Measurements from ENCODE around the gene HDAC10.
A peak's percentile ranks its signal among the peaks of the same experiment; 100 is the strongest.

Gene HDAC10

DNA sequence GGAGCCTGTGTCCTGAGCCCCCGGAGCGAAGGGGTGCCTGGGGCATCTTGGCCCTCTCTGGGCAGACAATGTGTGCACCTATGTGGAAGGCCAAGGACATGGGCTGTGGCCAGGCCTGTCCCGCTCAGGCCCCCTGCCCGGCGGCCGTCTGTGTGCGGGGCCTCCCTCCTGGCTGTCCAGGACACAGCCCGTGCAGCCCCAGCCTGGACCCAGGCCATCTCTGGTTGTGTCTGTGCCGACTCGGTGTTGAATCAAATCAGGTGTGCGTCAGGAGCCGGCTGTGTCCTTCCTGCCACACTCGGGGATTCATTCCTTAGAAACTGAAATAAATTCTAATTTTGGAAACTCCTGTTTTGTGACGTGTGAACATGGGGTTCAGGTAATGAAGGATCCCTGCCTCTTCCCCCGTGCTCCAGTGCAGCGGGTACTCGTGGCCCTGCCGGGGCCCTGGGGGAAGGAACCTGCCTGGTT, 51.8 kb downstream of the HDAC10 start:
- Histone ChIP-seq H3K36me3 (ENCODE audit: control insufficient read depth, insufficient read depth, low read length, severe bottlenecking) (peaks cover 34% of the 10 kb centered on the region), H3K27me3 (replicated peaks; ENCODE audit: control insufficient read depth, insufficient read depth, low read length) (no peaks in the 10 kb centered on the region), H3K4me3 (ENCODE audit: low read length) (no peak overlapping the region), H3K9ac (ENCODE audit: low read length) (peak overlapping the region; percentile 86), H3K9me3 (ENCODE audit: control insufficient read depth, low read length) (no peaks in the 10 kb centered on the region), H3K4me1 (ENCODE audit: control insufficient read depth, insufficient read depth, low read length) (peaks cover 6% of the 10 kb centered on the region)
- no peak for DNase-seq (ENCODE audit: low read depth)

DNA sequence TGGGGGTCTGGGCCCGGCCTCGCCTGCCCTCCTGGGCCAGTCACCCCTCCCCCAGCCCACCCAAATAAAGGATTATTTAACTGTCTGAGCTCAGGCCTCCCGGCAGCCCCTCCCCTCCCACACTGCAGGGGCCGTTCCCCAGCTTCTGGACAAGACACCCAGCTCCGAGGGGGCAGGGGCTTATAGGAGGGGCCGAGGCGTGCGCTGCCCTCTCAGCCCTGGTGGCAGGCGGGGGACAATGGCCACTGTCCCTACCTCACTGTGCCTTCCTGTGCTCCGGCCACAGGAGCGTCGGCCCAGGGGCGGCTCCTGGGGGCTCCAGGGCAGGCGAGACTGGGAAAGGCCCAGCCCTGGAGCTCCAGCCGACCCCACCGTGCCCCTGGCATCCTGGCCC, 52.4 kb downstream of the HDAC10 start:
- Histone ChIP-seq H3K27me3 (replicated peaks; ENCODE audit: control insufficient read depth, insufficient read depth, low read length) (no peaks in the 10 kb centered on the region), H3K4me3 (ENCODE audit: low read length) (no peak overlapping the region), H3K4me1 (ENCODE audit: control insufficient read depth, insufficient read depth, low read length) (peaks cover 6% of the 10 kb centered on the region), H3K9ac (ENCODE audit: low read length) (no peak overlapping the region), H3K36me3 (ENCODE audit: control insufficient read depth, insufficient read depth, low read length, severe bottlenecking) (peaks cover 41% of the 10 kb centered on the region), H3K9me3 (ENCODE audit: control insufficient read depth, low read length) (no peaks in the 10 kb centered on the region)
- DNase-seq (ENCODE audit: low read depth): no peak

DNA sequence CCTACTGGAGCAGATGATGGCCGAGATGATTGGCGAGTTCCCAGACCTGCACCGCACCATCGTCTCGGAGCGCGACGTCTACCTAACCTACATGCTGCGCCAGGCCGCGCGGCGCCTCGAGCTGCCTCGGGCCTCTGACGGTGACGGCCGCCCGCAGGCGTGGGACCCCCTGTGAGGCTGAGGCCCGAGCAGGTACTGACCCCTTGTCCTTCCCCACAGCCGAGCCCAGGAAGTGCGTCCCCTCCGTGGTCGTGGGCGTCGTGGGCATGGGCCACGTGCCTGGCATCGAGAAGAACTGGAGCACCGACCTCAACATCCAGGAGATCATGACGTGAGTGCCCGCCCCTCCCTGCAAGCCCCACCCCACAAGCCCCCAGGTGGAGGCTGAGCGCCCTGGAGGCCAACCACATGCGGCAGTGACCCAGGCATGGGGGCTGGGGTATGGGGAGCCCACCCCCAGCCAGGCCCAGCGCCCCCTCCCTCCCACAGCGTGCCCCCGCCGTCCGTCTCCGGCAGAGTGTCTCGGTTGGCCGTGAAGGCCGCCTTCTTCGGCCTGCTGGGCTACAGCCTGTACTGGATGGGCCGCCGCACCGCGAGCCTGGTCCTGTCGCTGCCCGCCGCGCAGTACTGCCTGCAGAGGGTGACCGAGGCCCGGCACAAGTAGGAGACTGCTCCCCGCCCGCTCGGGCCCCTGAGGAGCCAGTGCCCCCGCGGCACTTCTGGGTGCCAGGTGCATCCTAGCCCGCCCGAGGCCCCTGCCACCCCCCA, 53.0 kb downstream of the HDAC10 start:
- no peak overlapping the region for H3K4me3 ChIP-seq (ENCODE audit: low read length)
- H3K9me3 ChIP-seq (ENCODE audit: control insufficient read depth, low read length): no peaks in the 10 kb centered on the region
- no peak for DNase-seq (ENCODE audit: low read depth)
- no peaks in the 10 kb centered on the region for H3K27me3 ChIP-seq (replicated peaks; ENCODE audit: control insufficient read depth, insufficient read depth, low read length)
- peaks cover 37% of the 10 kb centered on the region for H3K36me3 ChIP-seq (ENCODE audit: control insufficient read depth, insufficient read depth, low read length, severe bottlenecking)
- peaks cover 6% of the 10 kb centered on the region for H3K4me1 ChIP-seq (ENCODE audit: control insufficient read depth, insufficient read depth, low read length)
- H3K9ac ChIP-seq (ENCODE audit: low read length): no peak overlapping the region

DNA sequence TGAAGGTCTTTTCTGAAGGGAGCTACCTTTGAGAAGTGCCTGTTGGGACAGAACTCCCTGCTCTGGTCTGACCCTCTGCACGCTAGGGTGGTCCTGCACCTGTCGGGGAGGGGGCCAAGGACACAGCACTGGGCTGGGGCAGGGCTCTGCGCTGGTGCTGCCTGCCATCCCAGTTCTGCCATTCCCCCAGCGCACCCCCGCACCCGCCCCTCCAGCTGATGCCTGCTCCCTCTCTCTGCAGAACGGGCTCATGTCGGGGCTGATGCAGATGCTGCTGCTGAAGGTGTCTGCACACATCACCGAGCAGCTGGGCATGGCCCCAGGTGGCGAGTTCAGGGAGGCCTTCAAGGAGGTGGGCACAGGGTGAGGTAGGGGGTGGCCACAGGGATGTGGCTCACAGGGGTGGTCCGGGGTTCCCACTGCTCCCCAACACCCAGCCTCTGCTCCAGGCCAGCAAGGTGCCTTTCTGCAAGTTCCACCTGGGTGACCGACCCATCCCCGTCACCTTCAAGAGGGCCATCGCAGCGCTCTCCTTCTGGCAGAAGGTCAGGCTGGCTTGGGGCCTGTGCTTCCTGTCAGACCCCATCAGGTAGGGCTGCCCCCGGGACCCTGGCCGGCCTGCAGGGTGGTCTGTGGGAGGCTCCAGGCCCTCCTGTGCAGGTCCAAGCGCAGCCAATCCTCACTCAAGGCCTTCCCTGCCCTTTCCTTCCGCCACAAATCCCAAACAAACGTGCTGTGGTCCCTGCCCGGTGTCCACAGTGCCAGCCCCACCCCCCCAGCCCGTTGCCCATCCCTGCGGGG, 53.9 kb downstream of the HDAC10 start:
- Histone ChIP-seq H3K9ac (ENCODE audit: low read length) (no peak overlapping the region), H3K4me1 (ENCODE audit: control insufficient read depth, insufficient read depth, low read length) (peaks cover 4% of the 10 kb centered on the region), H3K4me3 (ENCODE audit: low read length) (no peak overlapping the region), H3K36me3 (ENCODE audit: control insufficient read depth, insufficient read depth, low read length, severe bottlenecking) (peaks cover 35% of the 10 kb centered on the region), H3K9me3 (ENCODE audit: control insufficient read depth, low read length) (no peaks in the 10 kb centered on the region), H3K27me3 (replicated peaks; ENCODE audit: control insufficient read depth, insufficient read depth, low read length) (no peaks in the 10 kb centered on the region)
- DNase-seq (ENCODE audit: low read depth): no peak

DNA sequence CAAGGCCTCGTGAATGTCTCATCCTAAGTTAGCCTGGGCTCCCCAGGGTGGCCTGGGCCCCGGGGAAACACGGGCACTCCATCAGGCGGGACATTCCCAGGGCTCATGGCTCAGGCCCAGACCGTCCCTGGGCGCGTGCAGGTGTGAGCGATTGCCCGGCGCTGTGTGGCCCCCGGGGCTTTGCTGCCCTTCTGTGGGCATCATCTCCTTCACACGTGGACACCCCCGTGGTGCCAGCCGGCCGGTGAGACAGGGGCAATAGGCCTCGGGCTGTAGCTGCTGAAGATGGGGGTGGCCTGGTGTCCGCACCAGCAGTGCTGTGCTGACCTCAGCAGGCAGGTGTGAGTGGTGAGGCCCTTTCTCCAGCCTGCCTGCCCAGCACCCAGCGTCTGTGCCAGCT, 54.8 kb downstream of the HDAC10 start:
- no peak for DNase-seq (ENCODE audit: low read depth)
- Histone ChIP-seq H3K4me1 (ENCODE audit: control insufficient read depth, insufficient read depth, low read length) (peaks cover 2% of the 10 kb centered on the region), H3K36me3 (ENCODE audit: control insufficient read depth, insufficient read depth, low read length, severe bottlenecking) (peaks cover 35% of the 10 kb centered on the region), H3K9me3 (ENCODE audit: control insufficient read depth, low read length) (no peaks in the 10 kb centered on the region), H3K27me3 (replicated peaks; ENCODE audit: control insufficient read depth, insufficient read depth, low read length) (no peaks in the 10 kb centered on the region), H3K9ac (ENCODE audit: low read length) (no peak overlapping the region), H3K4me3 (ENCODE audit: low read length) (no peak overlapping the region)

Measured in adipocyte (in vitro differentiated cells).